Mammary epithelial cell (primary cell): Measurements from ENCODE around the gene ARCN1.

Experiments used
- CTCF ChIP-seq, 2 donors: IDR thresholded peaks in 1 of 2; conservative IDR thresholded peaks in 1 of 2; 2 replicates each; pipeline ENCODE4 v1.5.1; 2011 to 2012; ENCODE audit warnings: inconsistent platforms in 2 of 2, low read length in 2 of 2, mild to moderate bottlenecking in 2 of 2, control low read depth in 1 of 2, low read depth in 1 of 2; ENCODE audit not compliant: insufficient read depth in 1 of 2; ENCODE audit errors: extremely low read depth in 1 of 2
- EZH2 ChIP-seq: IDR thresholded peaks from 2 replicates; pipeline ENCODE4 v1.6.1; 2012; ENCODE audit warnings: low read length, inconsistent platforms, borderline replicate concordance

DNA sequence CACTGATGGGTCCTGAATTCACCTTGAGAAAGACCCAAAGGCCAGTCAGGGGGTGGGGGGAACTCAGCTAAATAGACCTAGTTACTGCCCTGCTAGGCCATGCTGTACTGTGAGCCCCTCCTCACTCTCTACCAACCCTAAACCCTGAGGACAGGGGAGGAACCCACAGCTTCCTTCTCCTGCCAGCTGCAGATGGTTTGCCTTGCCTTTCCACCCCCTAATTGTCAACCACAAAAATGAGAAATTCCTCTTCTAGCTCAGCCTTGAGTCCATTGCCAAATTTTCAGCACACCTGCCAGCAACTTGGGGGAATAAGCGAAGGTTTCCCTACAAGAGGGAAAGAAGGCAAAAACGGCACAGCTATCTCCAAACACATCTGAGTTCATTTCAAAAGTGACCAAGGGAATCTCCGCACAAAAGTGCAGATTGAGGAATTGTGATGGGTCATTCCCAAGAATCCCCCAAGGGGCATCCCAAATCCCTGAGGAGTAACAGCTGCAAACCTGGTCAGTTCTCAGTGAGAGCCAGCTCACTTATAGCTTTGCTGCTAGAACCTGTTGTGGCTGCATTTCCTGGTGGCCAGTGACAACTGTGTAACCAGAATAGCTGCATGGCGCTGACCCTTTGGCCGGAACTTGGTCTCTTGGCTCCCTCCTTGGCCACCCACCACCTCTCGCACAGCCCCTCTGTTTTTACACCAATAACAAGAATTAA is 47.3 kb upstream of the ARCN1 start:
- TF ChIP-seq CTCF (conservative IDR thresholded peaks at IDR 0.05 in 1 of 2, IDR thresholded peaks at IDR 0.05 in 1 of 2; ENCODE audit: extremely low read depth in 1 of 2, insufficient read depth in 1 of 2, low read depth in 1 of 2, low read length in 2 of 2) (no peak), EZH2 (no peak)
